ENCODE measurements around the gene NOL9.
"Not testable (repeated sequence)": the region's sequence is repeated elsewhere in the genome, so short reads cannot be mapped to it uniquely, and the experiment has no call there.

NOL9 gene

GRCh38 chr1:6572653-6573383 lies 18.5 kb upstream of the NOL9 start:
- no peak for DNase-seq (ENCODE audit: low read depth in 2 of 2)

DNA sequence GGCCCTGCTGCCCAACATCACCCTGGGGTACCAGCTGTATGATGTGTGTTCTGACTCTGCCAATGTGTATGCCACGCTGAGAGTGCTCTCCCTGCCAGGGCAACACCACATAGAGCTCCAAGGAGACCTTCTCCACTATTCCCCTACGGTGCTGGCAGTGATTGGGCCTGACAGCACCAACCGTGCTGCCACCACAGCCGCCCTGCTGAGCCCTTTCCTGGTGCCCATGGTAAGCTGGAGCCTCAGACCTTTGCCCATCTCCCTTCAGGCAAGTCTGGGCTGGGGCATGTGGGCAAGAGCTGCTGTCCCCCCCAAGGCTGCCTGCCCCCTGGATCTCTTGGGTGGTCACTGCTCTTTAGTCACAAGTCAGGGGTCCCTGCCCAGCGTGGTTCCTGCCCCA lies 16.7 kb upstream of the NOL9 start:
- DNase-seq (ENCODE audit: low read depth in 2 of 2), result no peak

GRCh38 chr1:6570100-6570499 lies 15.8 kb upstream of the NOL9 start:
- DNase-seq (ENCODE audit: low read depth in 2 of 2), result no peak

GRCh38 chr1:6569033-6569432 lies 14.7 kb upstream of the NOL9 start:
- no peak for DNase-seq (ENCODE audit: low read depth in 2 of 2)

DNA sequence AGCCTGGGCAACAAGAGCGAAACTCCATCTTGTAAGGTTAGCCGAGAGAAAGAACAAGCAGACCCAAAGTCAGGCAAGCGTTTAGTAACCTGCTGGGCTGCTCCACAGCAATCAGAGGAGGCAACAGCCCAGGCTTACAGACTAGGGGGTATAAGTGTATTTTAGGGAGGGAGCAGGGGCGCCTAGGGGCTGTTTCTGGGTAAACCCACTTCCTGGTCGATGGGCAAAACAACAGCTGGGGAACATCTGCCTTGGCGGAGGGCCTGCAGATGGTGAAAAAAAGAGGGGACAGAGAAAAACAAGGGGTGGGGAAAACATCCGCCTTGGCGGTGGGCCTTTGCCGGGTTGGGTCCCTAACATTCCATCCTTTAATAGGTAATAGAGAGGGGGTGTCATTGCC lies 6.0 kb upstream of the NOL9 start:
- no peak for DNase-seq (ENCODE audit: low read depth in 2 of 2)

- not testable (repeated sequence) for DNase-seq (ENCODE audit: low read depth in 2 of 2)
Measured at GRCh38 chr1:6559161-6559560, 4.8 kb upstream of the NOL9 start.

DNA sequence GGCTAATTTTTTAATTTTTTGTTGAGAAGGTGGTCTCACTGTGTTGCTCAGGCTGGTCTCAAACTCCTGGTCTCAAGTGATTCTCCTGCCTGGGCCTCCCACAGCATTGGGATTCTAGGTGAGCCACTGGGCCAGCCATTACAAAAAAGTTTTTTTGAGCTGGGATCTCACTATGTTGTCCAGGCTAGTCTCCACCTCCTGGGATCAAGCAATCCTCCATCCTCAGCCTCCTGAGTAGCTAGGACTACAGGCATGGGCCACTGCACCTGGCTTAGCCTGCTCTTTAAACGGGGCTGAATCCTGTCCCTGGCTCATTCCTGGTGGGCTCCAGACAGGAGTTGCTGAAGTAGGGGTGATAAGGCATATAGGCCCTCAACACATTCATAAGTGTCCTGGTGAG lies 3.3 kb upstream of the NOL9 start:
- DNase-seq (ENCODE audit: low read depth in 2 of 2), result no peak

DNA sequence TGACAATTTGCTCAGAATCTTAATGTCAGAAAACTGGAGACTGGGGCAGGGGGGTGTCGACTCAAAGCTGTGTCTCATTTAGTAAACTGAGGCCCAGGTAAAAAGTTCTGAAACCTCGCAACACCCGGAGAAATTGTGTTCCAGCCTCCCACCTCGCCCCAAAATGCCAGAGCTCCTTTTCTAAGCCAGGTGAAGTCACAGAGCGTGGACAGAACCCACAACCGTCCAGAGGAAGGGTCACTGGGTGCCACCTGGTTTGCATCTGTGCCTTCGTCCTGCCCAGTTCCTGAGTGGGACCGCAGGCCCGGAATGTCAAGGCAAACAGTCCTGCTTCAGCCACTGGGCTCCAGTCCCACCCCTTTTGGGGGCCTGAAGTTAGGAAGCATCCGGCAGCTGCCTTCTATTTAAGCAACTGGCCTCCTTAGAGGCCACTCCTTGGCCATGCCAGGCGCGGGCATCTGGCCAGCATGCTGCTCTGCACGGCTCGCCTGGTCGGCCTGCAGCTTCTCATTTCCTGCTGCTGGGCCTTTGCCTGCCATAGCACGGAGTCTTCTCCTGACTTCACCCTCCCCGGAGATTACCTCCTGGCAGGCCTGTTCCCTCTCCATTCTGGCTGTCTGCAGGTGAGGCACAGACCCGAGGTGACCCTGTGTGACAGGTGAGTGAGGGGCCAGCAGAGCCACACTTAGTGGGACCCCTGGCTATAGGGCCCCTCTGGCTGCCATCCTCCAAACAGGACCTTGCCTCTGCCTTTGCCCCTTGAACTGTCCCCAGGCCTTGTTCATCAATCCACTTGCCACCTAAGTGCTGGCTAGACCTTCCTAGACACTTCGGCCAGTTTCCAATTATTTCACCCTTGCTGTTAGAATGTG lies 830 bp upstream of the NOL9 start, which contains the start of gene TAS1R1:
TSS of gene TAS1R1 (plus strand) at position 401 of the 872 bp plus-strand sequence. CDS start at position 468, 67 bp downstream.
- DNase-seq (ENCODE audit: low read depth in 2 of 2), result no peak

DNA sequence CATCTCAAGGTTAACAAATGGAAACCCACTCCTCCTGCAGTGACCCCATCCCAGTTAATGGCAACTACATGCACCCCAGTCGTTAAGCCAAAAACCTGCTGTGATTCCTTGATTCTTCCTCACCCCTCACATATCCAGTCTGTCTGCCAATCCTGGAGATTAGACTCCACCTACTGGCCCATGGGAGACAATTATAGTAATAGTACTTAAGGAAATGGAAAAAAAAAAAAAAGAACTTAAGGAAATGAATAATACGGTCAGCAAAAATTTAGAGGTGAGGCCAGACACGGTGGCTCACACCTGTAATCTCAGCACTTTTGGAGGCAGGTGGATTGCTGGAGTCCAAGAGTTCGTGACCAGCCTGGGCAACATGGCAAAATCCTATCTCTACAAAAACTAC lies 7.0 kb downstream of the NOL9 start:
- DNase-seq (ENCODE audit: low read depth in 2 of 2), result no peak

- no peak for DNase-seq (ENCODE audit: low read depth in 2 of 2)
Measured at GRCh38 chr1:6546326-6546725, 8.0 kb downstream of the NOL9 start.

- DNase-seq (ENCODE audit: low read depth in 2 of 2), result no peak
Measured at GRCh38 chr1:6545276-6546112, 8.8 kb downstream of the NOL9 start.

- DNase-seq (ENCODE audit: low read depth in 2 of 2), result no peak
Measured at GRCh38 chr1:6544831-6545230, 9.5 kb downstream of the NOL9 start.

DNA sequence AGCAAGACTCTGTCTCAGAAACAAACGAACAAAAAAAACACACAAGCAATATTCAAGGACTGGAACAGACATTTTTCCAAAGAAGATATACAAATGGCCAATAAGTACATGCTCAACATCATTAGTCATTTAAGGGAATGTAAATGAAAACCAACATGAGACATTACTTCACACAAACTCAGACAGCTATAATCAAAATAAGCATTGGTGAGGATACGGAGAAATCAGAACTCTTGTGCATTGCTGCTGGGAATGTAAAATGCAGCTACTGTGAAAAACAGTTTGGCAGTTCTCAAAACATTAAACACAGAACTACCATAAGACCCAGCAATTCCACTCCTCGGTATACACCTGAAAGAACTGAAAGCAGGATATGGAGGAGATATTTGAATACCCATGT lies 15.4 kb downstream of the NOL9 start:
- DNase-seq (ENCODE audit: low read depth in 2 of 2), result no peak

DNA sequence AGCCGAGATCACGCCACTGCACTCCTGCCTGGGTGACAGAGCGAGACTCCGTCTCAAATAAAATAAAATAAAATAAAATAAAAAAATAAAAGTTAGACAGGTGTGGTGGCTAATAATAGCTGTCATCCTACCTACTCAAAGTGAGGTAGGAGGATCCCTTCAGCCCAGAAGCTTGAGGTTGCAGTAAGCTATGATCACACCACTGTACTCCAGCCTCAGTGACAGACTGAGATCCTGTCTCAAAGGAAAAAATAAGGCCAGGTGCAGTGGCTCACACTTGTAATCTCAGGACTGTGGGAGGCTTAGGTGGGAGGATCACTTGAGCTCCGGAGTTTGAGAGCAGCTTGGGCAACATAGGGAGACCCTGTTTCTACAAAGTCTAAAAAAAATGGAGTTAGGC lies 18.0 kb downstream of the NOL9 start:
- no peak for DNase-seq (ENCODE audit: low read depth in 2 of 2)

DNA sequence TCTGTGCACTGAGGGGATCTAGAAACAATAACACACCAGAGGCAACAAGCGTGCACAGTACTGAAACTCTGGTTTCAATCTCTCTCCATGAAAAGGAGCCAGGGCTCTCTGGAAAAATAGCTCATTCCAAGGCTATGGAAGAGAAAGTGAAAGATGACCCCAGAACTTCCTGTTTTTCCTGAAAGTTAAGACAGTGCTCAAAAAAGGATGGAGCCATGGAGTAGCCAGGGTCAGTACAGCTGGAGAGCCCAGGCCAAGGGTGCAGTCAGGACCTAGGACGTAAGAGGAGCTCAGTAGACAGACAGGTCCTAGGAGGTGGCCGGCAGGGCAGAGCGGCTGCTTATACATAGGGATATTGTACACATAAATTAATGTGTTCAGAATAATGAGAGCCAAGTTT lies 19.1 kb downstream of the NOL9 start:
- DNase-seq (ENCODE audit: low read depth in 2 of 2), result no peak

- no peak for DNase-seq (ENCODE audit: low read depth in 2 of 2)
Measured at GRCh38 chr1:6534248-6534822, 20.0 kb downstream of the NOL9 start.

DNA sequence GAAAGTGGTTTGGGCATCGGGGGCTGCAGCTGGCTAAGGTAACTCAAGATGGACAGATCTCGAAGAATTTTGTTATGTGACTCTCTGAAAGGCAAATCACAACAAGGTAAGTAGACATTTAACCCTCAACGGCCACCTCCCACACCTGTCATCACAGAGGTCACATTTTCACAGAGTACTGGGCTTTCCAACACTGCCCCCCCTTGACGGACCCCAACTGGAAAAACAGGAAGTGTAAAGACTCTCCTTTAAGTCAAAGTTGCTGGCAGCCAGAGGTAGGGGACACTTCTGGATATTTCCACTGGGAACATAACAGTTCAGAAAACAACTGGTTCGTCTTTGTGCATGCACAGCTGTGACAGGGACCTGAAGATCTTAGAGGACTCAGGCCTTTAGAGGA lies 22.3 kb downstream of the NOL9 start:
- no peak for DNase-seq (ENCODE audit: low read depth in 2 of 2)

DNA sequence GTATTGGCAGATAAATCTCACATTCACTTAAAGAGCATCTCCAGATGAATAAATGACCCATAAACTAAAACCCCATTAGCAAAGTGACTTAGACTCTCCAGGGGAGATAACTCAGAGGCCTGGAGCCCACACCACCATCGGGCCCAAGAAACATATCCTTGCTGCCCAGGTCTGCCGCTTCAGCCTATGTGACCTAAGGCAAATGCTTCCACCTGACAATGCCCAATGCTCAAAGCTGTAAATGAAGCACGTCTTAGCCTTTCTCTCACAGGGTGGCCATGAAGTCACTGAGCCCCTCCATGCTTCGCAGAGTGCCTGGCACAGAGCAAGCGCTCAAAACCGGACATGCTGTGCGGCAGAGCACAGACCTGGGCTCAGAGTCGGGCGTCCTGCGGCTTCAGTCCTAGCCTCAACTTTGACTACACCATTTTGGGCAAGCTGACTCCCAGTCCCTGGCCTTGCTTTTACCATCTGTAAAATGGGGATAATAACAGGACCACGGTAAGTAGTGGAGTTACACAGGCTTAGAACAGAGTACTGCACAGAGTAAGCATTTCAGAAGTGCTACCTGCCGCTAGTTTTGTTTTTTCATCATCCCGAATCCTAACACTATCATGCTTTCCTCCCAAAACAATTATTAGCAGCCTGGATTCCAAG lies 23.7 kb downstream of the NOL9 start:
- DNase-seq (ENCODE audit: low read depth in 2 of 2), result no peak

- DNase-seq (ENCODE audit: low read depth in 2 of 2), result no peak
Measured at GRCh38 chr1:6528492-6528891, 25.8 kb downstream of the NOL9 start.

DNA sequence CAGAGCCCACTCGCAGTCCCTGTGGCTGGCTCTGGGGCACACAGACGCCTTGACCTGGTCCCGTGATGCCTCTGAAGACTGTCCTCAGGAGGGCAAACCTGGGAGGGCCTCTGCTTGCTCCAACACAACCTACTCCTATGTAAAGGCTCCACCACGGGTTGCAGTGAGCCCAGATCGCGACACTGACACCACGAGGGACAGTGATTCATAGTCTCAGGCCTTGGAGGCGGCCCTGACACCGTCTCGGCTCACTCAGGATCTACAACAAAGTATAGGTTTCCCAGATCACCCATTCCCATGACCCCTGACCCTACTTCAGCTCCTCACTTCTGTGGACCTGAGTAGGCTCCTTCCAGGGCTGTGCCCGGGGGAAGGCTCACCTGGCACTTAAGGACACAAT lies 28.0 kb downstream of the NOL9 start:
- no peak for DNase-seq (ENCODE audit: low read depth in 2 of 2)

DNA sequence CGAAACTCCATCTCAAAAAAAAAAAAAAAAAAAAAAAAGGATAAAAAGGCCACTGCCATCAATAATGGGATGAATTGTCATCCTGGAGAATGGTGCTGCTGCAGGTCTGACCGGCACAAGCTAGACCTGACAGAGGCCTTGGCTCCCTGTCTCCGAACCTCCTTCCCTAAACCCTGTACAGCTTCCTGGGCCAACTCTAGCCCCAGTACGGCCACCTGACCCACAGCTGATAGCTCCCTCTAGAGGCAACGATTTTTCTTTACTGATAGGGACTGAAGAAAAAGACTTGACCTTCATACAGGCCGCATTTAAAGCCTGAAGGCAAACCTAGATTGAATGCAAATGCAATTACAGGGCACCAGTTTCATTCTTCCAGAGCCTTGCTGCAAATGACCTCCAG lies 30.7 kb downstream of the NOL9 start:
- no peak for DNase-seq (ENCODE audit: low read depth in 2 of 2)

Measured in stimulated activated CD4-positive, alpha-beta T cell treated with anti-CD3 and anti-CD28 coated beads, Interleukin-15, amount 100 ng/mL, for 48 hours (primary cell).